Bladder microvascular endothelial cell (primary cell): ENCODE measurements around the gene TOMT. TPM values are rescaled to one million over a fixed set of nuclear protein-coding genes. Genes with fewer than 3 reads are reported as not detected.

ENCODE experiments used
- total RNA-seq: library from RNA; depleted of rRNA; stranded (reverse); fragments of >200 nt; gene quantifications from 2 replicates; pipeline ENCODE4 v1.2.3, GENCODE V29; 2014

TOMT gene
- total RNA-seq, result not detected in 2 replicates

DNA sequence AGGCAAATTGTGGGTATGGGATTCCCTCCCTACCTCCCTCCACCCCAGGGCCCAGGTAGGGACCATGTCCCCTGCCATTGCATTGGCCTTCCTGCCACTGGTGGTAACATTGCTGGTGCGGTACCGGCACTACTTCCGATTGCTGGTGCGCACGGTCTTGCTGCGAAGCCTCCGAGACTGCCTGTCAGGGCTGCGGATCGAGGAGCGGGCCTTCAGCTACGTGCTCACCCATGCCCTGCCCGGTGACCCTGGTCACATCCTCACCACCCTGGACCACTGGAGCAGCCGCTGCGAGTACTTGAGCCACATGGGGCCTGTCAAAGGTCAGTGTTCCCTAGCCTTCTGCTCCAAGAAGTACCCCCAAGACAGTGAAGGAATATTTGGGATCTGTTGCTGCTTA is at the start of gene TOMT:
TOMT (plus strand) TSS at position 37 of the 400 bp plus-strand sequence; CDS start at position 65, 28 bp downstream.

DNA sequence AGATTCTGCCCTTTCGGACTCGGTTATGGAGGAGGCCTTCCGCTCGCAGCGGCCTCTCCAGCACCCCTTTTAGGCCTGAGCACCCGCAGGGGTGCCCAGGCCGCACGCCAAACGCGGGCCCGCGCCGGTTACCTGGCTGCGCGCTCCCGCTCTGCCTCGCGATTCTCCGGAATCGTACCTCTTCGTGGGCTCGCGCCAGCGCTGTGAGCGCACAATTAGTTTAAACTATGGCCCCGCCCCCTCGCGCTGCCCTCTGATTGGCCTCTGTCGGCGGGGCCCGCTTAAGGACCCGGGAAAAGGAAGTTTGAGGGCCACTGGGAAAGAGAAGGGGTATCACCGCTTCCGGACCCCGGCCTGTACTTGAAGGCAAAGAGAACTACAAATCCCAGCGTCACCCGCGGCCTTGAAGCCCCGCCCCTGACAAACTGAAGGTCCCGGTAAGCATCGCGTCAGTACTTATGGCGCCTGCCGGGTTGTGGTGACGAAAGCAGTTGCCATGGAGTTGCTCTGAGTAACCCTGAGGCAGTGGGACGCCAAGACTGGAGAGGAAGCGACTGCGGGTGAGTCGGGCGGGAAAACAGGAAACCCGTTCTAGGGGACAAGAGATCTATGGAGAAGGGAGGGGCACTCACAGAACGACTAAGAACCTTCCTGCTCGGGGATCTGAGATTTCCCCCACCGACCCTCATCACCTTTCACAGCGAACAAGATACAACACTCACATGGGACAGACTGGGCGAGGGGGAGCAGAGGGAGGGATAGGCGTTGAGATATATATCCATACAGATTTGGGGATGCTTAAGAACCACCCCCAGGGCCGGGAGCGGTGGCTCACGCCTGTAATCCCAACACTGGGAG is 25.2 kb upstream of the TOMT start, which contains the start of the genes LRRC51 and NUMA1:
LRRC51 (plus strand) TSS at position 525 of the 858 bp plus-strand sequence. CDS start 8,234 bp downstream, outside the sequence.
NUMA1 (minus strand) TSS at position 217 of the 858 bp plus-strand sequence. CDS start 44,599 bp downstream, outside the sequence.

DNA sequence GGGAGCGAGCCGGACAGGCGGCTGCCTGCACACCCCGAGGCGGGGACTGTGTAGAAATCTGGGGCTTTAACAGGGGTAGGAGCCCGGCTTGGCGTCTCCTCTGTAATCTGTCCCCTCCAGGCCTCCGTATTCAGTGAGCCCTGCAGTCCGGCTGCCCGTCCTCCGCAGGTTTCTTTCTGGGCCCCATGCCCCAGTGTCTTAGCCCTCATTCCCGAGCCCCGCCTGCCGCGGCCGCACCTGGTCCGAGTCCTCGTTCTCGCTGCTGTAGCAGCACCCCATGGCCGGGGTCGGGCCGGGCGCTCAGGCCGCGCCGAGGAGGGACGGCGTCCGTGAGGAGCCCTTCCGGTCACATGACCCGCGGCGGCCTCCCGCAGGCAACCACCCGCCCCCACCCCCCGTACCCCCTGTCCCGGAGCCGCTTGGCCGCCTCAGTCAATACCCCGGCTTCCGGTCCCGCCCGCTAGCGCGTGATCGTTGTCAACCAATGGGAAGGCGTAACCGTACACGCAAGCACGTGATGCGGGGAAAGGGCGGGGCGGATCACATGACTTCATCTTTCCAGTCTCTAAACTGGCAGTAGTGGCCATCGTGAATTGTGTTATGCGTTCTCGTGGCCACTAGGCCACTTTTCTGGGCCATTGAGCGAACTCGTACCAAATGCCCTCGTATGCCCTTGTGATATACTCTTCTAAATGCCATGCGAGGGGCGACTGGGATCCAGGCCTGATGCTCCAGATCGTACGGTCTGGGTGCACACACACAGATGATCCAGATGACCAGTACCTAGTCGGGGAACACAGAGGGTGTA is 2.6 kb upstream of the TOMT start, which contains the start of gene LAMTOR1:
LAMTOR1 (minus strand) TSS at position 352 of the 808 bp plus-strand sequence; CDS start at position 279, 73 bp downstream.

GRCh38 chr11:72112143-72112977 is 6.6 kb downstream of the TOMT start, which contains the start of gene ANAPC15:
ANAPC15 (minus strand) TSS chr11:72112695; CDS start chr11:72111276, 1,419 bp downstream.

DNA sequence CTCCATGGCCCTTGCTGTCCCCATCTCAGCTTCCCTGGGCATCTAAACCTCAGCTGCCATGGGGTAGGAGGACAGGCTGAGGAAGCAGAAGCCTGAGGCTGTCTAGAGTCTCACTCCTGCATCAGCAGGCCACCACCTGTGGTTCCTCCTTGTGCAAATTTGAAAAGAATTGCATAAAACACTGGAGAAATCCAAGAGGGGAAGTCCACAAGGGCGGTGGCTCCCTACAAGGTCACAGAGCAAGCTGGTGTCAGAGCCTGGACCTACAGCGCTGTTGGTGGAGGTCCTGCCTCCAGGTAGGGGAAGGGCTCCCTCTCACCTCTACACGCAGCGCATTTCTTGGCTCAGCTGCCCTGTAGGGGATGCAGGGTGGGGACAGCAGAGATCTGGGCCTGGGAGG is 29.7 kb downstream of the TOMT start, which contains the start of gene FOLR3:
FOLR3 (plus strand) TSS at position 253 of the 400 bp plus-strand sequence. CDS start 228 bp downstream, outside the sequence.

Other genes with a start within 250 kb of the TOMT start
- not detected in 2 replicates for gene DEFB131B, start 227.5 kb upstream of the TOMT start, total RNA-seq
- 3.6 and 6.8 TPM in 2 replicates for gene XNDC1N, start 177.3 kb upstream of the TOMT start, total RNA-seq
- gene RNF121, start 176.9 kb upstream of the TOMT start, total RNA-seq, result 13.3 and 42.8 TPM in 2 replicates
- 2.6 and 6.0 TPM in 2 replicates for gene IL18BP, start 107.0 kb upstream of the TOMT start, total RNA-seq
- 131 and 164 TPM in 2 replicates for gene NUMA1, start 25.4 kb upstream of the TOMT start, total RNA-seq
- 1.9 and 7.0 TPM in 2 replicates for gene LRRC51, start 25.1 kb upstream of the TOMT start, total RNA-seq
- 62.2 and 63.6 TPM in 2 replicates for gene LAMTOR1, start 2.6 kb upstream of the TOMT start, total RNA-seq
- 22.1 and 24.3 TPM in 2 replicates for gene ANAPC15, start 6.8 kb downstream of the TOMT start, total RNA-seq
- gene FOLR3, start 29.8 kb downstream of the TOMT start, total RNA-seq, result not detected in 2 replicates
- not detected in 2 replicates for gene FOLR1, start 86.2 kb downstream of the TOMT start, total RNA-seq
- gene FOLR2, start 110.9 kb downstream of the TOMT start, total RNA-seq, result not detected in 2 replicates
- gene INPPL1, start 118.8 kb downstream of the TOMT start, total RNA-seq, result 29.3 and 47.1 TPM in 2 replicates
- not detected in 2 replicates for gene PHOX2A, start 138.3 kb downstream of the TOMT start, total RNA-seq